ENCODE data around the gene JUNB.

The JUNB gene

GRCh38 chr19:12774588-12775555, 16.4 kb upstream of the JUNB start, which contains the start of gene HOOK2:
Gene HOOK2 (minus strand): TSS chr19:12775552. CDS start chr19:12775449, 103 bp downstream.
- DNase-seq, result peak; percentile 53 to 86

GRCh38 chr19:12777217-12778016, 13.9 kb upstream of the JUNB start:
- peak; percentile 35 to 51 for DNase-seq

DNA sequence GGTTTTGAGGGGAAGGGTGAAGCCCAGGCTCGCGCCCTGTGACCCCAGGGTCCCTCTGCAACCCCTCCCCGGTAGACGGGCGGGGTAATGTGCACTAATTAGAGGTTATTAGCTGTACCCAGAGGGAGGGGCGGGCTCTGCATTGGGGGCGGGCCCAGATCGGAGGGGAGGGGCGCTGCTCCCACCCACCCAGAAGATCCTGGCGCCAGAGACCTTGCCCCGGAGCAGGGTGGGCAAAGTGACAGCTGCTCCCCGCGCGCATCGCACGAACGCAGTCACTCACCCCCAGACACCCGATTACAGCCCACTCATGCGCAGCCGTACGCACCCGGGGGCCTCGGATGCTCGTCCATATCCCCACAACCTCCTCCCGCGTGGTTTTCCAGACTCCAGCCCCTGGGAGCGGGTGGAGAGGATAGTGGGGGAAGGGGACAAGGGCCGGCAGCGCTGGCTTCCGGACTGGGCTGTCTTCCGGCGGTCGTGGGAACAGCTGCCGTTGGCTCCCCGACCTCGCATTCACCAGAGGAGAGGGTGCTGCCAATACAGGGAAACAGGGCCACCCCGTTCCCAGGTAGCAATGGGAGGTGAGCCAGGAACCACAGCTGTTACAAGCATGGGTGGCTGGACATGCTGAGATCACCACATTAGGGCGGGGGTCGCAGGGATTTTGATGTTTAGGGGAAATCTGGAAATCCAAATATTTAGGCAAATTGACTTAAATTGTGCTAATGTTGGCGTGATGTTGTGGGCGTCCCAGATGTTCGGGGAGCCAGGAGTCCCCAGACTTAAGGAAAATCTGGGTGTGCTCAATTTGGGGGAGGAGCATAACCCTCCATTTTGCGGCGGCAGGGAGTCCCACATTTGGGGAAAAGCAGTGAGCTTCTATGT, 13.0 kb upstream of the JUNB start:
- DNase-seq, result peak in 1 of 2 experiments; percentile 14

DNA sequence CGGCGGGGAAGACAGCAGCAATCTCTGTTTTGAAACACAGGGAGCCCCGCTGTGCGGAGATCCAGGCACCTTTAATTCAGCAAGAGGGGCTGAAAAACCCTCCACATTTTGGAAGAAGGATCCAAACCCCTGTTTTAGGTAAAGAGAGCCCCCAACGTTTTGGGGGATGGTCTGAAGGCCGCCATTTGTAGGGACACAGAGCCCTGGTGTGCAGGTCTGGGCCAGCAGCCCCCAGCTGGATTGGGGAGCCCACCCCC, 12.5 kb upstream of the JUNB start:
- no peak for DNase-seq

- DNase-seq, result no peak
Measured at GRCh38 chr19:12779162-12779993, 11.9 kb upstream of the JUNB start.

GRCh38 chr19:12782174-12782423, 9.2 kb upstream of the JUNB start:
- DNase-seq, result no peak

GRCh38 chr19:12782424-12783290, 8.6 kb upstream of the JUNB start:
- peak in 1 of 2 experiments; percentile 2 for DNase-seq

DNA sequence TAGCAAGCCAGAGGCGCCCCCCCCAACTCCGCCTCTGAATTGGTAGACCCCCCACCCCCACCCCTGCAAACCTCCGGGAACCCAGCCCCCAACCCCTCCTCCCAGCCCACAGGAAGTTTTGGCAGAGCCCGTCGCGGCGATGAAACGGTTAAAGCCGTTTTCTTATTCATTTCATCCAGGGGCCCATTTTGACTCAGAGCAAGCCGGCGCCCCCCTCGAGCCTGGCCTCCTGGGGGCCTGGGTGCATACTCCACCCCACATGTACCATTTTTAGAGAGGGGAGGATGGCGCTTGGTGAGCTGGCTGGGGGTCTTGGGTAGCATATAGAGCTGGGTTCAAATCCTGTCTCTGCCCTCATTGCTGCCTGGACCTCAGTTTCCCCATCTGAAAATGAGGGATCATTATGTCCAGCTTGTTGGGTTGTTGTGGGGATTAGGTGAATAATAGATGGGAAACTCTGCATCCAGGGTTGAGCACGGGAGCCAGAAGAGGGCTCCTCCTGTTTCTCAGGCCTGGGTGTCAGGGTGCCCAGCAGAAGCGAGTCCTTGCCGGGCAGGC, 7.9 kb upstream of the JUNB start:
- no peak for DNase-seq

GRCh38 chr19:12783849-12784393, 7.4 kb upstream of the JUNB start:
- DNase-seq, result no peak

GRCh38 chr19:12784394-12784870, 6.9 kb upstream of the JUNB start:
- no peak for DNase-seq

GRCh38 chr19:12784871-12785430, 6.3 kb upstream of the JUNB start:
- DNase-seq, result no peak

DNA sequence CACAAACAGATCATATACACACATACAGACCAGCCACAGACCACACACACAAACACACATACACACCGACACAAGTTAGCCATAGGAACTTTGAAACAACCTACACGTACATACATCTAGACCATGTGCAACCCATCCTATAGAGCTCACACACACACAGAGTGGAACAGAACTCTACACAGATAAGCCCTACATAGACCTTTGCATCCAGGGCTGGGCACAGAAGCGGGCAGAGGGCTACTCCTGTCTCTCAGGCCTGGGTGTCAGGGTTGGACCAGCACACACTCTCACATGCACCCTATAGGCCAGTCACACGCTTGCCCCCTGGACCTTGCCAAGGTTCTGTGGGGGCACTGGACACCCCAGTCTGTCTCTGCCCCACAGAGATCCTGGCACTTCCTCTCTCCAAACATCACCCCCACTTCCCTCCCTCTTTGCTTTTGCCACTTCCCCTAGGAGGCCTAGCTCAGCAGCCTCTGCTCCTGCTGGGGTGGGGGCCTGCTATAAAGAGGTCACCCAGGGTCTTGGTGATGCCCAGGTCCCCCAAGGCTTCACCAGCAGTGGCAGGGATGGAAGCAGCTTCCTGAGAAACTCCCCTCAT, 5.8 kb upstream of the JUNB start:
- DNase-seq, result no peak

GRCh38 chr19:12786141-12786870, 5.0 kb upstream of the JUNB start:
- DNase-seq, result no peak

DNA sequence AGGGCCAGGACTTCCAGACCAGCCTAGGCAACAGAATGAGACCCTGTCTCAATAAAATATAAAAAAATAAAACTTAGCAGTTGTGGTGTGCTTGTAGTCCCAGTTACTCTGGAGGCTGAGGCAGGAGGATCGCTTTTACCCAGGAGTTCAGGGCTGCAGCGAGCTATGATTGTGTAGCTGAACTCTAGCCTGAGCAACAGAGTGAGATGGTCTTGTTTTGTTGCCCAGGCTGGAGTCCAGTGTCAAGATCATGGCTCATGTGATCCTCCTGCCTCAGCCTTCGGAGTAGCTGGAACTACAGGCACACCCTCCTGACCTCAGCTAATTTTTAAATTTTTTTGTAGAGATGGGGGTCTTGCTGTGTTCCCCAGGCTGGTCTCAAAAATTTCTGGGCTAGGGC, 4.3 kb upstream of the JUNB start:
- no peak for DNase-seq

GRCh38 chr19:12787458-12787857, 3.8 kb upstream of the JUNB start:
- DNase-seq, result no peak

DNA sequence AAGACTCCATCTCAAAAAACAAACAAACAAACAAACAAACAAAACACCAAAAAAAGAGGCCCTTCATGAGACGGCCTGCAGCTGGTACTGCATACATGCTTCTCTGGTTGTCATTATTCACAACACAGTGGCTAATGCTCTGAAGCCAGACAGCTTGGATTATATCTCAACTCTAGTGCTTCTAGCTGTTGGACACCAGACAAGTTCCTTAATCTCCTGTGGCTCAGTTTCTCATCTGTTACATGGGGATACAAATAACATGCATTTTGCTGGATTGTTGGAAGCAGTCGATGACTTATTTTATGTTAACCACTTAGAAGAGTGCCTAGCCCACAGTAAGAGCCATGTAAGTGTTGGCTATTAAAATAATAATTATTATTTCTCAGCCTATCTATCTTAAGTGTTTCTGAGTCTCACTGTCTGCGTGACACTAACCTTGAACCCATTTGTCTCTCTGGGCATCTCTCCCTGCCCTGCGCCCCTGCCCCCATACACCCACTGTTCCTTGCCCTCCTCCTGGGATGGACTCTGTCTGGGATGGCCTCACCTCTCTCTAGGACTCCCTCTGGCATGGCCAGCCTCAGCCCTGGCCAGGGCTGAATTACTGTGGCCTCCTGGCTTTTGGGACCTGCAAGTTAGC, 3.1 kb upstream of the JUNB start:
- no peak for DNase-seq

GRCh38 chr19:12788682-12789097, 2.6 kb upstream of the JUNB start:
- no peak for DNase-seq

DNA sequence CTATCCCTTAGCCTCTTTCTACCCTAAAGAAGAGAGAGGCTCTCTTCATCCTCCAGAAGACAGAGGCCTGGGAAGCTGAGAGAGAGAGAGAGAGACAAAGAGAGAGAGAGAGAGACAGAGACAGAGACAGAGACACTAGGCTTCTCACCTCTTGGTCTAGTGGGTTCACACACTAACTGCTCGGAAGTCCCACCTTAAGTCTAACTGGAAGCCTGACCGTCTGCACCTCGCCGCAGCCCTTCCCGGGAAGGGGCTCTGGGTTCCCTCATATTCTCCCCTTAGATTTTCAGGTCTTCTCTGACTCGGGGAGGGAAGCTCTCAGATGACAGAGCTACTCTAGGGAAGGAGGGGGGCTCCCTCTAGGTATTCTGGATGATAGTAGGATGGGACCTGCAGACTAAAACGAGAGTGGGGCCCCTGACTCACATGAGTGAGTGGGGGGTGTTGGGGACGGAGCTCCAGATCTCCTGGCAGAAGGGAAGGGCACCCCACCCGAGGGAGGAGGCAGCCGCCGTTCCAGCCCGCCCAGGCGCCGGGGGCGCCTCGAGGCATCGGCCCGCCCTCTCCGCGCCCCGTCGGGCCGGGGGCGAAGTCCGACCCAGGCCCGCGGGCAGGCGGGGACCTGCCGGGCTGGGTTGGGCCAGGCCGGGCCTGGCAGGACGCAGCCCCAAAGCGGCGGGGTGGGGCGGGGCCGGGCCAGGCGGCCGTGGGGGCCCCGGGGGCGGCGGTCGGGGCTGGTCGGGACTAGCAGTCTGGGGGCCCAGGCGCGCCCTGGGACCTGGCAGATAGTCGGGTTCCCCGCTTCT, 2.0 kb upstream of the JUNB start:
- DNase-seq, result no peak

Measured in NCI-H187 (cell line).